Measurements from ENCODE around the gene BTNL9. TPM values are rescaled to one million over a fixed set of nuclear protein-coding genes. Genes with fewer than 3 reads are reported as not detected.

Gene BTNL9
- total RNA-seq, 1 donor from 2014 or later: not detected

GRCh38 chr5:181105391-181106025, 65.4 kb downstream of the BTNL9 start:
- TF ChIP-seq CTCF (IDR thresholded peaks at IDR 0.05; ENCODE audit: insufficient read depth, low read length, poor library complexity, severe bottlenecking): no peak
- no peaks in the 10 kb centered on the region for H3K27me3 ChIP-seq (ENCODE audit: control insufficient read depth, insufficient read depth, low read length)
- no peaks in the 10 kb centered on the region for H3K36me3 ChIP-seq (ENCODE audit: control insufficient read depth, insufficient read depth, low read length)
- DNase-seq (ENCODE audit: low read depth): no peak
- H3K4me3 ChIP-seq (ENCODE audit: low read depth, low read length): no peak overlapping the region

GRCh38 chr5:181107699-181108098, 67.6 kb downstream of the BTNL9 start:
- Histone ChIP-seq H3K27me3 (ENCODE audit: control insufficient read depth, insufficient read depth, low read length) (no peaks in the 10 kb centered on the region), H3K36me3 (ENCODE audit: control insufficient read depth, insufficient read depth, low read length) (no peaks in the 10 kb centered on the region), H3K4me3 (ENCODE audit: low read depth, low read length) (no peak overlapping the region)
- TF ChIP-seq CTCF (IDR thresholded peaks at IDR 0.05; ENCODE audit: insufficient read depth, low read length, poor library complexity, severe bottlenecking): no peak
- DNase-seq (ENCODE audit: low read depth): no peak

- DNase-seq (ENCODE audit: low read depth): no peak
- TF ChIP-seq CTCF (IDR thresholded peaks at IDR 0.05; ENCODE audit: insufficient read depth, low read length, poor library complexity, severe bottlenecking): no peak
- Histone ChIP-seq H3K27me3 (ENCODE audit: control insufficient read depth, insufficient read depth, low read length) (no peaks in the 10 kb centered on the region), H3K4me3 (ENCODE audit: low read depth, low read length) (no peak overlapping the region), H3K36me3 (ENCODE audit: control insufficient read depth, insufficient read depth, low read length) (no peaks in the 10 kb centered on the region)
Measured at GRCh38 chr5:181108578-181109165, 68.6 kb downstream of the BTNL9 start.

GRCh38 chr5:181109489-181110013, 69.5 kb downstream of the BTNL9 start:
- no peak for TF ChIP-seq CTCF (IDR thresholded peaks at IDR 0.05; ENCODE audit: insufficient read depth, low read length, poor library complexity, severe bottlenecking)
- no peak overlapping the region for H3K4me3 ChIP-seq (ENCODE audit: low read depth, low read length)
- no peaks in the 10 kb centered on the region for H3K36me3 ChIP-seq (ENCODE audit: control insufficient read depth, insufficient read depth, low read length)
- no peak for DNase-seq (ENCODE audit: low read depth)
- H3K27me3 ChIP-seq (ENCODE audit: control insufficient read depth, insufficient read depth, low read length): peaks cover 5% of the 10 kb centered on the region

GRCh38 chr5:181111010-181111409, 70.9 kb downstream of the BTNL9 start:
- no peak overlapping the region for H3K4me3 ChIP-seq (ENCODE audit: low read depth, low read length)
- peaks cover 6% of the 10 kb centered on the region for H3K27me3 ChIP-seq (ENCODE audit: control insufficient read depth, insufficient read depth, low read length)
- H3K36me3 ChIP-seq (ENCODE audit: control insufficient read depth, insufficient read depth, low read length): no peaks in the 10 kb centered on the region
- TF ChIP-seq CTCF (IDR thresholded peaks at IDR 0.05; ENCODE audit: insufficient read depth, low read length, poor library complexity, severe bottlenecking): no peak
- no peak for DNase-seq (ENCODE audit: low read depth)

Other genes starting within 250 kb of the BTNL9 start
- gene MGAT1, start 237.5 kb upstream of the BTNL9 start, total RNA-seq: 88.5 and 95.4 TPM in 2 replicates
- gene ZFP62, start 179.0 kb upstream of the BTNL9 start, total RNA-seq: 26.0 and 31.1 TPM in 2 replicates
- not detected in 2 replicates for gene BTNL8, start 141.1 kb upstream of the BTNL9 start, total RNA-seq
- not detected in 2 replicates for gene BTNL3, start 51.4 kb upstream of the BTNL9 start, total RNA-seq
- gene OR2V1, start 90.9 kb downstream of the BTNL9 start, total RNA-seq: not detected in 2 replicates
- not detected in 2 replicates for gene OR2V2, start 107.3 kb downstream of the BTNL9 start, total RNA-seq
- 2.9 and 4.4 TPM in 2 replicates for gene TRIM7, start 164.9 kb downstream of the BTNL9 start, total RNA-seq
- 15.8 and 17.5 TPM in 2 replicates for gene TRIM41, start 183.0 kb downstream of the BTNL9 start, total RNA-seq
- gene RACK1, start 203.6 kb downstream of the BTNL9 start, total RNA-seq: 4,909 and 5,323 TPM in 2 replicates
- gene TRIM52, start 220.9 kb downstream of the BTNL9 start, total RNA-seq: 2.2 and 6.0 TPM in 2 replicates